Body of pancreas (tissue), 4 donors: ENCODE measurements around the gene ADGRG3. TPM values are rescaled to one million over a fixed set of nuclear protein-coding genes. Genes with fewer than 3 reads are reported as not detected.

Experiments
- ATAC-seq: fragments of 150-250 bp; one replicate; pipeline ENCODE4 v1.9.1; 2016
- DNase-seq, 4 donors: peaks; one replicate each; pipeline ENCODE4 v3.0.0-alpha.2; 2019
- H3K27ac ChIP-seq, 4 donors: fragments of 200-600 bp; sonication (generic); 1 replicate in 3 of 4; 2 replicates in 1 of 4; pipeline versions ENCODE4 v1.5.1 to v1.6.1; 2016 to 2019; ENCODE audit warnings: mild to moderate bottlenecking in 1 of 4, mixed read lengths in 1 of 4, moderate library complexity in 1 of 4
- H3K27me3 ChIP-seq, 2 donors: fragments of 200-600 bp; sonication (generic); one replicate each; pipeline ENCODE4 v1.6.0; 2016; ENCODE audit warnings: mild to moderate bottlenecking in 1 of 2
- H3K36me3 ChIP-seq, 2 donors: fragments of 200-600 bp; sonication (generic); replicated peaks in 1 of 2; 2 replicates each; pipeline ENCODE4 v1.5.1; 2016; ENCODE audit warnings: low read depth in 2 of 2; ENCODE audit not compliant: insufficient read depth in 1 of 2
- H3K4me1 ChIP-seq: fragments of 200-600 bp; sonication (generic); one replicate; pipeline ENCODE4 v1.6.0; 2016
- H3K4me3 ChIP-seq, 2 donors: fragments of 200-600 bp; sonication (generic); 1 replicate in 1 of 2; 2 replicates in 1 of 2; pipeline ENCODE4 v1.5.1; 2016 to 2019
- H3K9me3 ChIP-seq, 3 donors: fragments of 200-600 bp; sonication (generic); 1 replicate in 2 of 3; 2 replicates in 1 of 3; pipeline ENCODE4 v1.5.1; 2016
- CTCF ChIP-seq, 7 experiments: fragments of 450-650 bp in 4 of 7; fragments of 200-600 bp in 3 of 7; sonication (generic) in 3 of 7; IDR thresholded peaks; one replicate each; pipeline ENCODE4 v1.5.1; 2016 to 2019; ENCODE audit warnings: antibody characterized with exemption in 7 of 7
- POLR2A ChIP-seq, 3 donors: fragments of 450-650 bp; IDR thresholded peaks; one replicate each; pipeline ENCODE4 v1.6.1; 2016; ENCODE audit warnings: antibody characterized with exemption in 3 of 3, mild to moderate bottlenecking in 2 of 3
- WGBS, 2 donors: methylation state at CpG; one replicate each; pipeline ENCODE4 v1.1.5; 2017; 5-methylcytosine and 5-hydroxymethylcytosine counted together
- intact Hi-C: fragments of 100-400 bp; cut with DNase I; formaldehyde crosslinking; loops from one replicate; pipeline ENCODE4 v1.15.1; 2023
- total RNA-seq, 2 donors: library from RNA; depleted of rRNA; stranded (reverse); fragments of >200 nt; gene quantifications; one replicate each; pipeline ENCODE4 v1.1.0, GENCODE V29; 2016

ADGRG3 gene
- total RNA-seq, 2 donors from 2014 or later = 2.0 to 6.0 TPM

GRCh38 chr16:57665541-57665940, 2.6 kb upstream of the ADGRG3 start:
- Histone ChIP-seq H3K4me1 (no peaks in the 10 kb centered on the region), H3K27ac (no peak overlapping the region), H3K36me3 (peaks cover 6 to 20% of the 10 kb centered on the region in 2 donors), H3K9me3 (no peaks in the 10 kb centered on the region), H3K27me3 (no peaks in the 10 kb centered on the region), H3K4me3 (no peak overlapping the region)
- WGBS, 2 donors = 83 to 86% methylated on average over 3 to 4 of the region's 4 CpGs
- DNase-seq = no peak
- no peak for ATAC-seq
- TF ChIP-seq CTCF (IDR thresholded peaks at IDR 0.05) = no peak
- TF ChIP-seq POLR2A (IDR thresholded peaks at IDR 0.05) = no peak
- intact Hi-C loops = no loop called here

- Histone ChIP-seq H3K27me3 (no peaks in the 10 kb centered on the region), H3K36me3 (peaks cover 6 to 17% of the 10 kb centered on the region in 2 donors), H3K4me3 (no peak overlapping the region), H3K27ac (no peak overlapping the region), H3K9me3 (no peaks in the 10 kb centered on the region), H3K4me1 (no peaks in the 10 kb centered on the region)
- intact Hi-C loops = no loop called here
- no peak for ATAC-seq
- 79 to 92% methylated on average over 4 to 11 of the region's 11 CpGs for WGBS, 2 donors
- TF ChIP-seq POLR2A (IDR thresholded peaks at IDR 0.05) = no peak
- no peak for TF ChIP-seq CTCF (IDR thresholded peaks at IDR 0.05)
- DNase-seq = no peak
Measured at GRCh38 chr16:57666353-57667047, 1.6 kb upstream of the ADGRG3 start.

- Histone ChIP-seq H3K4me3 (no peak overlapping the region), H3K27me3 (no peaks in the 10 kb centered on the region), H3K4me1 (no peaks in the 10 kb centered on the region), H3K9me3 (no peaks in the 10 kb centered on the region), H3K27ac (no peak overlapping the region), H3K36me3 (peaks cover 6 to 14% of the 10 kb centered on the region in 2 donors)
- WGBS, 2 donors = 71 to 100% methylated on average over 1 to 5 of the region's 5 CpGs
- no peak for DNase-seq
- ATAC-seq = no peak
- intact Hi-C loops = no loop called here
- no peak for TF ChIP-seq CTCF (IDR thresholded peaks at IDR 0.05)
- no peak for TF ChIP-seq POLR2A (IDR thresholded peaks at IDR 0.05)
Measured at GRCh38 chr16:57667048-57667525, 1.0 kb upstream of the ADGRG3 start.

GRCh38 chr16:57667526-57668262, 412 bp upstream of the ADGRG3 start:
- no peak overlapping the region for H3K4me3 ChIP-seq
- no peaks in the 10 kb centered on the region for H3K9me3 ChIP-seq
- 66 to 69% methylated on average over 2 to 17 of the region's 17 CpGs for WGBS, 2 donors
- no peaks in the 10 kb centered on the region for H3K27me3 ChIP-seq
- TF ChIP-seq POLR2A (IDR thresholded peaks at IDR 0.05) (no peak), CTCF (IDR thresholded peaks at IDR 0.05) (peak in 2 of 7 experiments; percentile 11 to 15)
- no peak overlapping the region for H3K27ac ChIP-seq
- DNase-seq = peak in 2 of 4 donors; percentile 44 to 59
- no peaks in the 10 kb centered on the region for H3K4me1 ChIP-seq
- intact Hi-C loops = no loop called here
- ATAC-seq = peak; percentile 35
- H3K36me3 ChIP-seq = peaks cover 6 to 14% of the 10 kb centered on the region in 2 donors
